Measurements from ENCODE around the gene TMEM203. TPM values are rescaled to one million over a fixed set of nuclear protein-coding genes. Genes with fewer than 3 reads are reported as not detected.
"Not testable (repeated sequence)": the region's sequence is repeated elsewhere in the genome, so short reads cannot be mapped to it uniquely, and the experiment has no call there.

TMEM203 gene
- polyA plus RNA-seq, 1 donor = 33.0 TPM

DNA sequence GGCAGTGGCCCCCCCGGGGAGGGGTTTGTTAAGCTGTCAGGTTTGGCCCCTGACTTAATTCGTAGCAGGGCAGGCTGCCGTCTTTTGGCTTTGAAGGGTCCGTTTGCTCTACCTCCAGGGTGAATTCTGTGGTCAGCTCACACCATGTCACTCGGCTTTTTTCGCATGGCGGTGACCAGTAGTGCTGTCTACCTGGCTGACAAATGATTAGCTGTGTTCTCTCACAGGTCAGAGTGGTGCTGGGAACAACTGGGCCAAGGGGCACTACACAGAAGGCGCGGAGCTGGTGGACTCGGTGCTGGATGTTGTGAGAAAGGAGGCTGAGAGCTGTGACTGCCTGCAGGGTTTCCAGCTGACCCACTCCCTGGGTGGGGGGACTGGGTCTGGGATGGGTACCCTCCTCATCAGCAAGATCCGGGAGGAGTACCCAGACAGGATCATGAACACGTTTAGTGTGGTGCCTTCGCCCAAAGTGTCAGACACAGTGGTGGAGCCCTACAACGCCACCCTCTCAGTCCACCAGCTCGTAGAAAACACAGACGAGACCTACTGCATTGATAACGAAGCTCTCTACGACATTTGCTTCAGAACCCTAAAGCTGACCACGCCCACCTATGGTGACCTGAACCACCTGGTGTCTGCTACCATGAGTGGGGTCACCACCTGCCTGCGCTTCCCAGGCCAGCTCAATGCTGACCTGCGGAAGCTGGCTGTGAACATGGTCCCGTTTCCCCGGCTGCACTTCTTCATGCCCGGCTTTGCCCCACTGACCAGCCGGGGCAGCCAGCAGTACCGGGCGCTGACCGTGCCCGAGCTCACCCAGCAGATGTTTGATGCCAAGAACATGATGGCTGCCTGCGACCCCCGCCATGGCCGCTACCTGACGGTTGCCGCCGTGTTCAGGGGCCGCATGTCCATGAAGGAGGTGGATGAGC lies 37.1 kb upstream of the TMEM203 start:
- no peak for DNase-seq (ENCODE audit: low read depth)

DNA sequence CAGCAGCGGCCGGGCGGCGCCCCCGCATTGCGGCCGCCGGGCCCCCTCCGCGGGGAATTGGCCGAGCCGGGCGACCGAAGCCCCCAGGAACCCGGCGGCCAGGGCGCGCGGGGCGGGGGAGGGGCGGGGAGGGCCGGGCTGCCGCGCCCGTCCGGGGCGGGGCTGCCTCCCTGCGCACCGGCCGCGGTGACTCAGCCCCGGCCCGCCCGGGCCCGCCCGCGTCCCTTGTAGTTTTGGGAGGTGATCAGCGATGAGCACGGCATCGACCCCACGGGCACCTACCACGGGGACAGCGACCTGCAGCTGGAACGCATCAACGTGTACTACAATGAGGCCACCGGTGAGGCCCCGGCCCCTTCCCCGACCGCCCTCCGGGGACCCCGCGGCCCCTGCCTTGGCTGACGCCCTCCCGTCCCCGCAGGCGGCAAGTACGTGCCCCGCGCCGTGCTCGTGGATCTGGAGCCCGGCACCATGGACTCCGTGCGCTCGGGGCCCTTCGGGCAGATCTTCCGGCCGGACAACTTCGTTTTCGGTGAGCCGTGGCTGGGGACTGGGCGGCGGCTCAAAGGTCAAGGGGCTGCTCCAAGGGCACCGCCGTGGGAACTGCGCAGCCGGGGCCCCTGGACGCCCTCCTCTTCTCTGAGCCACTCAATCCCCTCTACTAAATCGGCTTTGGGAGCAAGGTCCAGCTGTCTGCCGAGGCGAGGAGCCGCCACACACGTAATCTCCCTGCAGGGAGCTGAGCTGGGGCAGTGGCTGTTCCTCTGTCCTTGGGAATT lies 36.2 kb upstream of the TMEM203 start:
- DNase-seq (ENCODE audit: low read depth) = no peak

- DNase-seq (ENCODE audit: low read depth) = peak; percentile 99
These were observed 35.5 kb upstream of the TMEM203 start, which contains the start of gene TUBB4B for GRCh38 chr9:137240841-137241489. Gene TUBB4B, plus strand, starts transcription at chr9:137241287. Its CDS starts 74 bp downstream, at chr9:137241361.

GRCh38 chr9:137240318-137240840 lies 34.9 kb upstream of the TMEM203 start:
- no peak for DNase-seq (ENCODE audit: low read depth)

DNA sequence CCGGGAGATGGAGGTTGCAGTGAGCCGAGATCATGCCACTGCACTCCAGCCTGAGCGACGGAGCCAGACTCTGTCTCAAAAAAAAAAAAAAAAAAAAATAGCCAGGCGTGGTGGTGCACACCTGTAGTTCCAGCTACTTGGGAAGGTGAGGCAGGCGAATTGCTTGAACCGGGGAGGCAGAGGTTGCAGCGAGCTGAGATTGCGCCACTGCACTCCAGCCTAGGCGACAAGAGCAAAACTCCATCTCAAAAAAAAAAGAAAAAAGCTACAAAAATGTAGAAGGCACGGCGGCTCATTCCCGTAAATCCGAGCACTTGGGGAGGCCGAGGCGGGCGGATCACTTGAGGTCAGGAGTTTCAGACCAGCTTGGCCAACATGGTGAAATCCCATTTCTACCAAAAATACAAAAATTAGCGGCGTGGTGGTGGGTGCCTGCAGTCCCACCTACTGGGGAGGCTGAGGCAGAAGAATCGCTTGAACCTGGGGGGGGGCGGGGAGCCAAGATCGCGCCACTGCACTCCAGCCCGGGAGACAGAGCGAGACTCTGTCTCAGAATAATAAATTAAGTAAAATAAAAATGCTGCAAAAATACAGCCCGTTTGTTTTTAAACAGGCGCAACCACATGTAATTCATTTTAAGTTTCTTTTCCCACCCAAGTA lies 34.2 kb upstream of the TMEM203 start:
- not testable (repeated sequence) for DNase-seq (ENCODE audit: low read depth)

DNA sequence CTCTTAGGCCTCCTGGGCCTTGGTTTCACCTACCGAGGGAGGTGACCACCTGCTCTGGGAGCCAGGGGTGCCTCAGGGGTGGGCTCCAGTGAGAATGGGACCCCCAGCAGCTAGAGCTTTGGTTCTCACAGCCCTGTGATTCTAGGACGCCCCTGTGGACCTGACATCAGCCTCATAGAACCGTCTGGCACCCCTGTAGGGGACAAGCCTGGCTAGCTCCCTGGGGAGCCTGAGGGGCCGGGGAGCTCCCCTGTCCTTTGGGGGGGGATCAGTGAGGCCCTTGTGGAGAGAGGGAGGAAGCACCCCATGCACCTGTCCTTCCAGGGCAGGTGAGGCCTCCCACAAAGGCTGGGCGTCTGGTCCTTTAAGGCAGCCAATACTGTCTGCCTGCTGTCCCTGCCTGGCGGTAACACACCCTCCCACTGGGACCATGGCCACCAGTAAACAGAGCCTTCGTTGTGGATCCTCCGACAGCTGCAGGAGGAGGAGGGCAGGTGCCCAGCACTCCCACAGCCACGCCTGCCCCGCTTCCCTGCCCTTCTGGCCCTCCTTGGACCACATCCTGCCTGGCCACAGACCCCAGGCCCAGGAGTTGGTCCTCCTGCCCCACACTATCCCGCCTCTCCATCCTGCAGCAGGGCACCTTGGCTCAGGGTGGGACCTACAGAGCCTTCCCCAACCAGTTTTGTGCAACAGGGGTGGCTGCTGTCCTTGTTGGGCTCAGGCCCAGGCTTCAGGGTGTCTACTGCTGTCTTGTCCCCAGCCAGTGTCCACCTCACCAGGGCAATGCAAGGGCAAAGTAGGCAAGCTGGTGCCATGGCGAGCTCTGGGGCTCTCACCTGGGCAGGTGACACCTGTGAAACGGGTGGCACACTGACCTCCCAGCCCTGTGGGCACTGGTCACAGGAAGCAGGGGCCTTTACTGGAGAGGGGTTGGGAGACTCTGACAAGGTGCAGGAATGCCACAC lies 32.6 kb upstream of the TMEM203 start:
- DNase-seq (ENCODE audit: low read depth) = no peak

- no peak for DNase-seq (ENCODE audit: low read depth)
These were observed 31.5 kb upstream of the TMEM203 start for GRCh38 chr9:137236936-137237421.

- no peak for DNase-seq (ENCODE audit: low read depth)
These were observed 30.9 kb upstream of the TMEM203 start for GRCh38 chr9:137236238-137236935.

- DNase-seq (ENCODE audit: low read depth) = no peak
These were observed 30.2 kb upstream of the TMEM203 start for GRCh38 chr9:137235424-137236237.

GRCh38 chr9:137234758-137235423 lies 29.4 kb upstream of the TMEM203 start:
- no peak for DNase-seq (ENCODE audit: low read depth)

DNA sequence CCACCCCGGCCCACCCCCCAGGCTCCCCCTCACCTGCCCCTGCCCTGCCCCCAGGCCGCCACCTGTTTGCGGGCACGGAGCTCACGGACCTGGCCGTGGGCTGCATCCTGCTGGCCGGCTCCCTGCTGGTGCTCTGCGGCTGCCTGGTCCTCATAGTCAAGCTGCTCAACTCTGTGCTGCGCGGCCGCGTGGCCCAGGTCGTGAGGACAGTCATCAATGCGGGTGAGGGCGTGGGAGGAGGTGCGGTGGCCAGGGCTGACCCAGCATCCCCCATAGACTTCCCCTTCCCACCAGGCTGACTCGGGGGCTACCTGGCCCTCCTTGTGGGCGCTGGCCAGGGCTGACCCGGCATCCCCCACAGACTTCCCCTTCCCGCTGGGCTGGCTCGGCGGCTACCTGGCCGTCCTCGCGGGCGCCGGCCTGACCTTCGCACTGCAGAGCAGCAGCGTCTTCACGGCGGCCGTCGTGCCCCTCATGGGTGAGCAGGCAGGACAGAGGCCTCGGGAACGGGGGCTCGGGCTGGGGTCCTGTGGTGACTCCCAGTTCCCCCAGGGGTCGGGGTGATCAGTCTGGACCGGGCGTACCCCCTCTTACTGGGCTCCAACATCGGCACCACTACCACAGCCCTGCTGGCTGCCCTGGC lies 28.7 kb upstream of the TMEM203 start:
- DNase-seq (ENCODE audit: low read depth) = no peak

DNA sequence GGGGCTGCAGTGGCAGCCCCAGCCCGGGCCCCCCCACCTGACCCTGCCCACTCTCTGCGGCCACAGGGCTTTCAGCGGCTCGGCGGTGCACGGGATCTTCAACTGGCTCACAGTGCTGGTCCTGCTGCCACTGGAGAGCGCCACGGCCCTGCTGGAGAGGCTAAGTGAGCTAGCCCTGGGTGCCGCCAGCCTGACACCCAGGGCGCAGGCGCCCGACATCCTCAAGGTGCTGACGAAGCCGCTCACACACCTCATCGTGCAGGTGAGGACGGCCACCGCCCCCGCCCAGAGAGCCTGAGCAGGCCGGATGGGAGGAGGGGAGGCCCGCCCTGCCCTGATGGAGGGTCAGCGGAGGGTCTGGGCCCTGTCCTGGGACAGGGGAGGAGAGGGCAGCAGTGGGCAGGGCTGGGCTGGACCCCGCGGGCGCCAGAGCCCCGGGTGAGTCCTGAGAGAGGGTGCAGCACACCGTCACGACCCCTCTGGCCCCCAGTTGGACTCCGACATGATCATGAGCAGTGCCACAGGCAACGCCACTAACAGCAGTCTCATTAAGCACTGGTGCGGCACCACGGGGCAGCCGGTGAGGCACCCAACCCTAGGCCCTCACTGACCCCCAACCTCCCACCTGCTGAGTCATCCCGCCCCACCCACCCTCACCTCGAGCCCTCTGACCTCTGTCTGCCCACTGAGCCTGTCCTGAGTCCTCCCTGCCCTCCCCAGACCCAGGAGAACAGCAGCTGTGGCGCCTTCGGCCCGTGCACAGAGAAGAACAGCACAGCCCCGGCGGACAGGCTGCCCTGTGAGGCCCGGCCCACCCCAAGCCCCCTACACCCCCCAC lies 27.9 kb upstream of the TMEM203 start:
- no peak for DNase-seq (ENCODE audit: low read depth)

DNA sequence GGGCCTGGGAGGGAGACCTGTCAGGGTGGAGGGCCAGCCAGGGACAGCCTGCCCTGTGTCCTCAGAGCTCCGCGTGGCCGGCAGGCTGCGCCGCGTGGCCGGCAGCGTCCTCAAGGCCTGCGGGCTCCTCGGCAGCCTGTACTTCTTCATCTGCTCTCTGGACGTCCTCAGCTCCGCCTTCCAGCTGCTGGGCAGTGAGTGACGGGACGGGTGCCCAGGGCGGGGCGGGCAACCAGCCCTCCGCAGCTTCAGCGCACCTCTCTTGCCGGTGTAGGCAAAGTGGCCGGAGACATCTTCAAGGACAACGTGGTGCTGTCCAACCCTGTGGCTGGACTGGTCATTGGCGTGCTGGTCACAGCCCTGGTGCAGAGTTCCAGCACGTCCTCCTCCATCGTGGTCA lies 27.1 kb upstream of the TMEM203 start:
- no peak for DNase-seq (ENCODE audit: low read depth)

- DNase-seq (ENCODE audit: low read depth) = no peak
These were observed 26.7 kb upstream of the TMEM203 start for GRCh38 chr9:137232101-137232500.

DNA sequence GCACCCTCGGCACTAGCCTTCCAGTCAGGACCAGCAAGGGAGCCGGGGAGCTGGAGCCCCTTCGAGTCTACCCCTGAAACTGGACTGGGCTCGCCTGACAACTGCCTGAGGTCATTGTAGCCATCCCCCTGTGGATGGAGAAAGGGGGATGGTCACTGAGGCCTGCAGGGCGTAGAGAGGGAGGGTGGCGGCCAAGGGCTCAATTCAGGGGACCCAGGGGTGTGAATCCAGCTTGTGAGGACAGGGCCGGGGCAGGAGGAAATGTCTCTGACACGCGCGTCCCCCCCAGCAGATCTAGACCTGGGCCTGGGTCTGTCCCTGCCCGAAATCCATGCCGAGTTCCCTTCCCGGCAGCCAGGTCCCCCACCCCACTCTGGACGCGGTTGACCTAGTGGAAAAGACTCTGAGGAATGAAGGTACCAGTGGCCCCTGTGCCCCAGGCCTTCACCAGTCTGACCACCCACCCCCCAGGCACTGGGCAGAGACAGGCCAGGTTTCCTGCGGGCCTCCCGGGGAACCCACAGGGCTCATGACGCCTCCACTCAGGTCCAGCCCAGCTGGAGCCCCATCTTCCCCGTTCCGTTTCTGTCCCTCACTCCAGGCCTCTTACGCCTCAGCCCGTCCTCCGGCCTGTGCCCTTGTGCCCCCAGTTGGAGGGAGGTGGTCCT lies 26.1 kb upstream of the TMEM203 start:
- no peak for DNase-seq (ENCODE audit: low read depth)

Measured in forelimb muscle (tissue), 1 donor.